AG09309 (cell line): Measurements from ENCODE around the gene HHLA2.

Experiments used
- DNase-seq: peaks from one replicate; pipeline ENCODE4 v3.0.0-alpha.2; 2010; ENCODE audit warnings: low read depth
- H3K4me3 ChIP-seq: 2 replicates; pipeline ENCODE4 v1.5.1; 2011; ENCODE audit warnings: mild to moderate bottlenecking, low read depth, low read length, moderate library complexity; ENCODE audit not compliant: control insufficient read depth
- CTCF ChIP-seq: IDR thresholded peaks from 2 replicates; pipeline ENCODE4 v1.5.1; 2011; ENCODE audit warnings: mild to moderate bottlenecking, low read depth, low read length, inconsistent platforms; ENCODE audit not compliant: insufficient read depth, control insufficient read depth; ENCODE audit errors: missing control alignments

The HHLA2 gene

GRCh38 chr3:108412121-108412750 lies 115.9 kb downstream of the HHLA2 start:
- no peak overlapping the region for H3K4me3 ChIP-seq
- DNase-seq, result no peak
- no peak for TF ChIP-seq CTCF

- DNase-seq, result no peak
- TF ChIP-seq CTCF, result no peak
- no peak overlapping the region for H3K4me3 ChIP-seq
Measured at GRCh38 chr3:108414007-108414406, 117.7 kb downstream of the HHLA2 start.

GRCh38 chr3:108415661-108416060 lies 119.3 kb downstream of the HHLA2 start:
- no peak overlapping the region for H3K4me3 ChIP-seq
- no peak for TF ChIP-seq CTCF
- DNase-seq, result no peak

GRCh38 chr3:108416111-108416869 lies 119.9 kb downstream of the HHLA2 start:
- no peak for TF ChIP-seq CTCF
- H3K4me3 ChIP-seq, result no peak overlapping the region
- DNase-seq, result no peak

- DNase-seq, result peak; percentile 64
- no peak for TF ChIP-seq CTCF
- no peak overlapping the region for H3K4me3 ChIP-seq
Measured at GRCh38 chr3:108420926-108421325, 124.6 kb downstream of the HHLA2 start.
